HCT116 (cell line): ENCODE results near the gene ASAP2.

Experiments used
- CTCF ChIP-seq, 3 experiments: fragments of 200-600 bp in 1 of 3; sonication (generic) in 1 of 3; IDR thresholded peaks in 2 of 3; conservative IDR thresholded peaks in 1 of 3; 2 replicates each; pipeline ENCODE4 v1.5.1; 2012 to 2017; ENCODE audit warnings: low read depth in 2 of 3, low read length in 2 of 3, antibody characterized with exemption in 1 of 3, borderline replicate concordance in 1 of 3, control low read depth in 1 of 3, mild to moderate bottlenecking in 1 of 3, mixed read lengths in 1 of 3, mixed run types in 1 of 3, moderate library complexity in 1 of 3; ENCODE audit not compliant: insufficient read depth in 1 of 3
- RAD21 ChIP-seq: IDR thresholded peaks from 2 replicates; pipeline ENCODE4 v1.6.1; 2012; ENCODE audit warnings: low read depth, mild to moderate bottlenecking
- SRF ChIP-seq: IDR thresholded peaks from 2 replicates; pipeline ENCODE4 v1.6.1; 2012; ENCODE audit warnings: low read depth

DNA sequence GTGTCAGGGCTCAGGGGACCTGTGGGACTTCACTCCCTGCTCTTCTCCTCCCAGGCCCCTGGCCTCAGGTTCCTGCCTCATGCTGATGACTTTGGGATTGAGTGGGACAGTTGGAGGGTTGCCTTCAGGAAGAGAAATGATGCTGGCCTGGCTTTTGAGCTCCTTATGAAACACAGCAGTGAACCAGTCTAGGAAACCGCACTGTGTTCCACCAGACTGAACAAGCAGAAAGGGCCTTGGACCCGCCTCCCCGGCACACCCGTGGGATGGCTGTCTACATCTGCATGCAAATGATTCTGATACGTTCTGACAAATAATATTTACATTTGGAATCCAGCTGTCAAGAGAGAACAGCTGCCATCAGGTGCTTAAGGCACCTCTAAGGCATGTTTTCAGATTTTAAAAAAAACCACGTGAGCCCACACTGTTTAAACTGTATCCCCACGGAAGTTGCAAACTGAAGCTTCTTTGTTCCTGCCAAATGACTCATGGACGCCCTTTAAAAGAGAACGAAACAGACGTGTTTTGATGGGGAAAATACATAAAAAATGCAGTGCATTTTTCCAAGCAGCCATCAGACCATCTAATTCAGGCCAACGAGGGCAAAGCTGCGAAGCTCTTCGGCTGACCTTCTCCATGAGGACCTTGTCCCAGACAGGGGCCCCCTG lies 27.6 kb upstream of the ASAP2 start:
- no peak for TF ChIP-seq CTCF (IDR thresholded peaks at IDR 0.05 in 2 of 3, conservative IDR thresholded peaks at IDR 0.05 in 1 of 3; ENCODE audit: borderline replicate concordance in 1 of 3, insufficient read depth in 1 of 3, low read depth in 2 of 3, low read length in 2 of 3)
- no peak for TF ChIP-seq RAD21
- no peak for TF ChIP-seq SRF
